ENCODE results near the gene PJA2. TPM values are rescaled to one million over a fixed set of nuclear protein-coding genes. Genes with fewer than 3 reads are reported as not detected.

The PJA2 gene
- total RNA-seq, 1 experiment from 2014 or later: 54.4 TPM

GRCh38 chr5:109453251-109453650 lies 43.5 kb upstream of the PJA2 start:
- Mint-ChIP-seq H3K4me1 (ENCODE audit: insufficient read depth, unreplicated experiment) (peaks cover 7% of the 10 kb centered on the region), H3K36me3 (ENCODE audit: insufficient read depth, unreplicated experiment) (no peaks in the 10 kb centered on the region), H3K9me3 (ENCODE audit: unreplicated experiment) (no peaks in the 10 kb centered on the region), H3K4me3 (ENCODE audit: unreplicated experiment) (no peak overlapping the region), H3K27me3 (ENCODE audit: insufficient read depth, unreplicated experiment) (no peaks in the 10 kb centered on the region), H3K27ac (ENCODE audit: low read depth, unreplicated experiment) (no peak overlapping the region)
- CTCF ChIA-PET: interaction anchor here (1.2 kb wide), 1 partner anchor 29 kb away, joined by 3 read pairs; no protein-coding TSS in a partner anchor
- BruUV-seq (replicated peaks): no TSS peak
- no peak for DNase-seq (ENCODE audit: unreplicated experiment)
- TF ChIP-seq CTCF (IDR thresholded peaks at IDR 0.05; ENCODE audit: unreplicated experiment): no peak
- intact Hi-C loops (cut with micrococcal nuclease): no loop called here
- POLR2A ChIA-PET: interaction anchor here (0.6 to 1.3 kb wide), 2 partner anchors 16 to 724 kb away, joined by 3 read pairs; no protein-coding TSS in a partner anchor

GRCh38 chr5:109452661-109453060 lies 42.9 kb upstream of the PJA2 start:
- TF ChIP-seq CTCF (IDR thresholded peaks at IDR 0.05; ENCODE audit: unreplicated experiment): no peak
- Mint-ChIP-seq H3K27ac (ENCODE audit: low read depth, unreplicated experiment) (no peak overlapping the region), H3K4me3 (ENCODE audit: unreplicated experiment) (no peak overlapping the region), H3K4me1 (ENCODE audit: insufficient read depth, unreplicated experiment) (peaks cover 7% of the 10 kb centered on the region), H3K9me3 (ENCODE audit: unreplicated experiment) (no peaks in the 10 kb centered on the region), H3K36me3 (ENCODE audit: insufficient read depth, unreplicated experiment) (no peaks in the 10 kb centered on the region), H3K27me3 (ENCODE audit: insufficient read depth, unreplicated experiment) (no peaks in the 10 kb centered on the region)
- intact Hi-C loops (cut with micrococcal nuclease): no loop called here
- no peak for DNase-seq (ENCODE audit: unreplicated experiment)
- ChIA-PET CTCF (no interaction called here), POLR2A (interaction anchor here (1.3 to 1.7 kb wide), 2 partner anchors 43 to 724 kb away, joined by 3 to 6 read pairs; partner anchors contain the start of gene PJA2)
- BruUV-seq (replicated peaks): no TSS peak

GRCh38 chr5:109451146-109451545 lies 41.4 kb upstream of the PJA2 start:
- ChIA-PET POLR2A (interaction anchor here (1.7 kb wide), 1 partner anchor 41 kb away, joined by 6 read pairs; the partner anchor contains the start of gene PJA2), CTCF (interaction anchor here (1.0 kb wide), 1 partner anchor 12 kb away, joined by 3 read pairs; no protein-coding TSS in a partner anchor)
- H3K36me3 Mint-ChIP-seq (ENCODE audit: insufficient read depth, unreplicated experiment): no peaks in the 10 kb centered on the region
- H3K9me3 Mint-ChIP-seq (ENCODE audit: unreplicated experiment): no peaks in the 10 kb centered on the region
- no TSS peak for BruUV-seq (replicated peaks)
- DNase-seq (ENCODE audit: unreplicated experiment): no peak
- H3K27me3 Mint-ChIP-seq (ENCODE audit: insufficient read depth, unreplicated experiment): no peaks in the 10 kb centered on the region
- peaks cover 7% of the 10 kb centered on the region for H3K4me1 Mint-ChIP-seq (ENCODE audit: insufficient read depth, unreplicated experiment)
- intact Hi-C loops (cut with micrococcal nuclease): no loop called here
- H3K4me3 Mint-ChIP-seq (ENCODE audit: unreplicated experiment): no peak overlapping the region
- no peak overlapping the region for H3K27ac Mint-ChIP-seq (ENCODE audit: low read depth, unreplicated experiment)
- no peak for TF ChIP-seq CTCF (IDR thresholded peaks at IDR 0.05; ENCODE audit: unreplicated experiment)

GRCh38 chr5:109450129-109450877 lies 40.5 kb upstream of the PJA2 start:
- intact Hi-C loops (cut with micrococcal nuclease): no loop called here
- H3K36me3 Mint-ChIP-seq (ENCODE audit: insufficient read depth, unreplicated experiment): no peaks in the 10 kb centered on the region
- no peak overlapping the region for H3K27ac Mint-ChIP-seq (ENCODE audit: low read depth, unreplicated experiment)
- no peak for DNase-seq (ENCODE audit: unreplicated experiment)
- ChIA-PET CTCF (interaction anchor here (0.6 kb wide), 1 partner anchor 788 kb away, joined by 4 read pairs; no protein-coding TSS in a partner anchor), POLR2A (interaction anchor here (2.5 kb wide), 1 partner anchor 39 kb away, joined by 16 read pairs; the partner anchor contains the start of gene PJA2)
- TF ChIP-seq CTCF (IDR thresholded peaks at IDR 0.05; ENCODE audit: unreplicated experiment): no peak
- BruUV-seq (replicated peaks): no TSS peak
- peaks cover 1% of the 10 kb centered on the region for H3K4me1 Mint-ChIP-seq (ENCODE audit: insufficient read depth, unreplicated experiment)
- no peaks in the 10 kb centered on the region for H3K9me3 Mint-ChIP-seq (ENCODE audit: unreplicated experiment)
- H3K4me3 Mint-ChIP-seq (ENCODE audit: unreplicated experiment): no peak overlapping the region
- no peaks in the 10 kb centered on the region for H3K27me3 Mint-ChIP-seq (ENCODE audit: insufficient read depth, unreplicated experiment)
